Measurements from ENCODE around the gene AVEN.
A peak's percentile ranks its signal among the peaks of the same experiment; 100 is the strongest.

Gene AVEN

DNA sequence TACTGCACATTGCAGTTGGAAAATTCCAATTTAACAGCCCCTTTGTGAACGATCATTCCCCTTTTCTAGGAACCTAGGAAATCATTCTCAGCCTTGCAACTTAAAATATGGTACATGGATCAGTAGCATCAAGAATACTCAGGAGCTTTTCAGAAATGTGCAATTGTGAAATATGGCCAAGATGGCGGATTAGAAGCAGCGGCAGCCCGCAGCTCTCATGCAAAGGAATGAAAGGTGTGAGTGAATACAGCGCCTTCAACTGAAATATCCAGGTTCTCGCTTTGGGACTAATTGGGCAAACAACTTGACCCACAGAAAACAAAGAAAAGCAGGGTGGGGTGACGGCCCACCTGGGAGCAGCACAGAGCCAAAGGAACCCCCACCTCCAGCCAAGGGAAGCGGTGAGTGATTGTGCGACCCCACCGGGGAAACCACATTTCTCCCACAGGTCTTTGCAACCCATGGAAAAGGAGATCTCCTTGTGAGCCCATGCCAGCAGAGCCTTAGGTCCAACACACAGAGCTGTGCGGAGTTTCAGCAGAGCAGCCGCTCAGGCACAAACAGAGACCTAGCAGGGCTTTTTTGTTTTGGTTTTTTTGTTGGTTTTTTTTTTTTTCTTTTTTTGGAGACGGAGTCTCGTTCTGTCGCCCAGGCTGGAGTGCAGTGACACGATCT is 7.6 kb upstream of the AVEN start:
- TF ChIP-seq, protein P1, sequence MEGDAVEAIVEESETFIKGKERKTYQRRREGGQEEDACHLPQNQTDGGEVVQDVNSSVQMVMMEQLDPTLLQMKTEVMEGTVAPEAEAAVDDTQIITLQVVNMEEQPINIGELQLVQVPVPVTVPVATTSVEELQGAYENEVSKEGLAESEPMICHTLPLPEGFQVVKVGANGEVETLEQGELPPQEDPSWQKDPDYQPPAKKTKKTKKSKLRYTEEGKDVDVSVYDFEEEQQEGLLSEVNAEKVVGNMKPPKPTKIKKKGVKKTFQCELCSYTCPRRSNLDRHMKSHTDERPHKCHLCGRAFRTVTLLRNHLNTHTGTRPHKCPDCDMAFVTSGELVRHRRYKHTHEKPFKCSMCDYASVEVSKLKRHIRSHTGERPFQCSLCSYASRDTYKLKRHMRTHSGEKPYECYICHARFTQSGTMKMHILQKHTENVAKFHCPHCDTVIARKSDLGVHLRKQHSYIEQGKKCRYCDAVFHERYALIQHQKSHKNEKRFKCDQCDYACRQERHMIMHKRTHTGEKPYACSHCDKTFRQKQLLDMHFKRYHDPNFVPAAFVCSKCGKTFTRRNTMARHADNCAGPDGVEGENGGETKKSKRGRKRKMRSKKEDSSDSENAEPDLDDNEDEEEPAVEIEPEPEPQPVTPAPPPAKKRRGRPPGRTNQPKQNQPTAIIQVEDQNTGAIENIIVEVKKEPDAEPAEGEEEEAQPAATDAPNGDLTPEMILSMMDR (IDR thresholded peaks at IDR 0.05; ENCODE audit: extremely low read depth, insufficient read depth, missing control alignments) = no peak
- in situ Hi-C loops (cut with MboI; ENCODE audit: low pct_unique_long_range_greater_than_20kb, low sequenced_read_pairs, unreplicated experiment) = no loop called here
- no peak for DNase-seq (ENCODE audit: low spot score)

DNA sequence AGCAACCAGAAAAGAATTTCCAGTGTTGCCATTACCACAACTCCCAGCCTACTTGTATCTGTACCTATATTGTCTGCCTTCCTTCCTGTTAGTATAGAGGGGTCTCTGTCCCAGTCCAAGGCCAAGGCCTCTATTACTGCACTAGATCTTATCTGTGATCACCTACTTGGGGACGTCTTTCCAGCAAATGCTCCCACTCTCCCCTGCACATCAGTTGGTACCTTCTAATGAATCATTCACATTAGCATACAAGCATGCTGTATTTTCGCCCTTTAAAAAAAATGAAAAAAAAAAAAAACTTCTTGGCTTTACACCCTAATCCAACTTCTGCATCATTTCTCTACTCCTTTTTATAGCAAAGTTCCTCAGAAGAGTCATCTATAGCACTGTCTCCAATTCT is 4.8 kb upstream of the AVEN start:
- DNase-seq (ENCODE audit: low spot score) = no peak
- TF ChIP-seq, protein P1 (IDR thresholded peaks at IDR 0.05; ENCODE audit: extremely low read depth, insufficient read depth, missing control alignments) = no peak
- in situ Hi-C loops (cut with MboI; ENCODE audit: low pct_unique_long_range_greater_than_20kb, low sequenced_read_pairs, unreplicated experiment) = no loop called here

DNA sequence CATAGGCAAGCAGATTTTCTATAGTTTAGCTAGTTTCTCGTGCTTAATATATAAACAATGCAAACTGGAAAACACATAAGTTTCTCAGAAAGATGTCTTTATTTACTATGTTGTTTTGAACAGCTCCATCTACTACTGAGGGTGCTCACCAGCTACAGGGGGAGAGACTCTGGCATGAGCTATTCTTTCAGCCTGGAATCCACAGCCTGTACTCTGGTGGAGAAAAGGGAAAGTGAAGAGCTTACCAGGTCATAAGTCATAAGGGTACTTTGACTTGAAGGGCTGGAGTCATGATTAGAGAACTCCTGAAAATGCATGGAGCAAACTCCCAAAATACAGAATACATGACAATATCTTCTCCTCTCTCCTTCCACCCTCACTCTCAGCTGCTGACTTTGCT is 4.4 kb upstream of the AVEN start:
- in situ Hi-C loops (cut with MboI; ENCODE audit: low pct_unique_long_range_greater_than_20kb, low sequenced_read_pairs, unreplicated experiment) = no loop called here
- no peak for DNase-seq (ENCODE audit: low spot score)
- TF ChIP-seq, protein P1 (IDR thresholded peaks at IDR 0.05; ENCODE audit: extremely low read depth, insufficient read depth, missing control alignments) = no peak

DNA sequence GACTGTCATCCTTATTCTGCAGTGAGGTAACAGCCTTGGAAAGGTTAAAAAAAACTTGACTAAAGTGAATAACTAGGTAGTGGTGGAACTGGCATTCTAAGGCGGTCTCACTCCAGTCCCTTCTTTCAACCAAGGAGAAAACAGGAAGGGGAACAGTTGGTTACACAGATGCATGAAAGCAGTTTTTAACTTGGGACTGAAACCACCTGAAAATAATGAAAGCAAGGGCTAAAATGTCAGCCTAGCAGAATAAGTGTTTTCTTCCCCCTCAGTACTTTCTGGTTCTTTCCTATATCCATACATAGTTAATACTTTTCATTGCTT is 748 bp upstream of the AVEN start:
- TF ChIP-seq, protein P1 (IDR thresholded peaks at IDR 0.05; ENCODE audit: extremely low read depth, insufficient read depth, missing control alignments) = no peak
- in situ Hi-C loops (cut with MboI; ENCODE audit: low pct_unique_long_range_greater_than_20kb, low sequenced_read_pairs, unreplicated experiment) = no loop called here
- no peak for DNase-seq (ENCODE audit: low spot score)

DNA sequence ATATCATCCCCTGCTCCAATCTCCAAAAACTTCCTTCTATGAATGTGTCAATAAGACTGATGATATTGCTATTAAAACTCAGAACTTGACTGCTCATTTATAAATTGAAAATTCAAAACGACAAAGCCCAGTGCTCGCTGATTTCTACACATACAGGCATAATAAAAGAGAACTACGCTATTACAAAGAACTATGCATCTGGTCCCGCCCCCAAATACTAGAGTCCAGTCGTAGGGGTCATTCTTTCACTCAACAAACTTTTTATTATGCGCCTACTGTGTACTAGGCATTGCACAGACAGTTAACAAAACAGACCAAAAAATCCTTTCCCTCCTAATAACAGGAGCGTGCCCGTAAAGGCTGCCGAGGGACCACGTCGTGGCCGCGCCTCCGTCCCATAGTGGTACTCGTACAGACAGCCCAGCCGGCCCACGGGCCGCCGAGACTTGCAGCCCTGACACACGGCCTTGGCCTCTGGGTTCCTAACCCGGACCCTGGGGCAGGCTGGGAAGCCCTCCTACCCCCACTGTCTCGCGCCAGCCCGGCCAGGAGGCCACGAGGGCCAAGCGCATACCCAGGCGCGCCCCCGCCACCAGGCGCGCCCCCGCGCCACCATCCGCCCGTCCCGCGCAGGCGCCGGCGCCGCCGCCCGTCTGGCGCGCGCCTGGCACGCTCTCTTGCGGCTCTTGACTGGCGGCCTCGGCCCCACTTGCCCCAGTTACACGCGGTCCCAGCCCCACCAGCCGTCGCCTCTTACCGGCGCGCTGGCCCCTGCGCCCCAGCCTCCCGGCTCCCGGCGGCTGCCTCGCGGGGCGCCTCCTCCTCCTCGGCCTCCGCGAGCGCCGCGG is 757 bp downstream of the AVEN start:
- in situ Hi-C loops (cut with MboI; ENCODE audit: low pct_unique_long_range_greater_than_20kb, low sequenced_read_pairs, unreplicated experiment) = no loop called here
- TF ChIP-seq, protein P1 (IDR thresholded peaks at IDR 0.05; ENCODE audit: extremely low read depth, insufficient read depth, missing control alignments) = no peak
- peak; percentile 85 for DNase-seq (ENCODE audit: low spot score)

DNA sequence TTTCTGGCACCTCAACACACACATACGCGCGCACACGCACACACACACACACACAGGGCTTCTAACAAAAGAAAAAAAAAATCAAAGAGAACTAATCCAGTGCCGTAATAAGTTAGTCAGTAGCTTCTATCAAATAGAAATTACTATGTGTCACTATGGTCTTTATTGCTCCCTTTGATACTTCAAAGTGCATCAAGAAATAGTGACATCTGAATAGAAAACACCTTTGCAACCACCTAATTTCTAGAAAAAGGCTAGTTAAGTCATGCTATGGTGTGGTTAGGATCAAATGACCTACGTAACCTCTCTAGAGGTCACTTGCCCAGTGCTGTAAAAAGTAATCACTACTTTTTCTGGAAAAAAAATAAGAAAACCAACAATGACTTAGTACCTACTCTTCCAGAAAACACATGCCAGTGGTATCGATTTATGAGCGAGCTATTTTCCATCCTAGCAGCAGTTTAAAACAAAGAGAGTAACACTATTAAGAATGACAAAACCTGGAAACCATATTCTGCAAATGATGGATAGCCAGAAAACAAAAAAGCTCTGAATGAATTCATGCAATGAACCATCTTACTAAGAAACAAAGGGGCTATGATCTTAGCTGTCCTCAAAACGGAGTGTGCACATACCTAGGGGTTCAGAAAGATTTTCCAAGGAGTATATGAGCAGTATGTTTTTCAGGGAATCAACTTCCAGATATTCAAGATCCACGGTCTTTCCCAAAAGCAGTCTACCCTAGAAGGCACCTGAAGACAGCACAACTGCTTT is 6.8 kb downstream of the AVEN start:
- in situ Hi-C loops (cut with MboI; ENCODE audit: low pct_unique_long_range_greater_than_20kb, low sequenced_read_pairs, unreplicated experiment) = no loop called here
- no peak for DNase-seq (ENCODE audit: low spot score)
- TF ChIP-seq, protein P1 (IDR thresholded peaks at IDR 0.05; ENCODE audit: extremely low read depth, insufficient read depth, missing control alignments) = no peak

Data from GM13977 (cell line).